Activated naive CD4-positive, alpha-beta T cell treated with anti-CD3 and anti-CD28 coated beads for 36 hours (primary cell): ENCODE data around the gene ZBTB26. TPM values are rescaled to one million over a fixed set of nuclear protein-coding genes. Genes with fewer than 3 reads are reported as not detected.
"Not testable (repeated sequence)": the region's sequence is repeated elsewhere in the genome, so short reads cannot be mapped to it uniquely, and the experiment has no call there.

Experiments used
- CTCF ChIA-PET: fragments of 350-600 bp; sonication (Branson Sonifier 250); formaldehyde crosslinking; loops from one replicate; lab custom pipeline; 2021; ENCODE audit warnings: antibody characterized with exemption; lab: Charles Lee
- DNase-seq: peaks from one replicate; pipeline ENCODE4 v3.0.0-alpha.2; 2020
- H3K27ac Mint-ChIP-seq: one replicate; pipeline ENCODE4 v1.8.0; 2021; ENCODE audit warnings: mild to moderate bottlenecking, mixed read lengths
- H3K27me3 Mint-ChIP-seq: one replicate; pipeline ENCODE4 v1.8.0; 2021; ENCODE audit warnings: low read depth, mixed read lengths
- H3K36me3 Mint-ChIP-seq: one replicate; pipeline ENCODE4 v1.8.0; 2021; ENCODE audit warnings: low read depth, mixed read lengths
- H3K4me1 Mint-ChIP-seq: one replicate; pipeline ENCODE4 v1.8.0; 2021; ENCODE audit warnings: low read depth, mixed read lengths
- H3K4me3 Mint-ChIP-seq: one replicate; pipeline ENCODE4 v1.8.0; 2021; ENCODE audit warnings: mild to moderate bottlenecking, moderate library complexity, mixed read lengths
- H3K9me3 Mint-ChIP-seq: one replicate; pipeline ENCODE4 v1.8.0; 2021; ENCODE audit warnings: mixed read lengths
- intact Hi-C: fragments of 100-400 bp; cut with micrococcal nuclease; formaldehyde crosslinking; loops from one replicate; pipeline ENCODE4 v1.15.1; 2023
- total RNA-seq, 2 experiments: library from RNA; stranded (reverse); gene quantifications; one replicate each; pipeline ENCODE4 v1.2.3, GENCODE V29; 2021

The ZBTB26 gene
- total RNA-seq, 2 experiments from 2014 or later = 5.5 to 5.7 TPM

DNA sequence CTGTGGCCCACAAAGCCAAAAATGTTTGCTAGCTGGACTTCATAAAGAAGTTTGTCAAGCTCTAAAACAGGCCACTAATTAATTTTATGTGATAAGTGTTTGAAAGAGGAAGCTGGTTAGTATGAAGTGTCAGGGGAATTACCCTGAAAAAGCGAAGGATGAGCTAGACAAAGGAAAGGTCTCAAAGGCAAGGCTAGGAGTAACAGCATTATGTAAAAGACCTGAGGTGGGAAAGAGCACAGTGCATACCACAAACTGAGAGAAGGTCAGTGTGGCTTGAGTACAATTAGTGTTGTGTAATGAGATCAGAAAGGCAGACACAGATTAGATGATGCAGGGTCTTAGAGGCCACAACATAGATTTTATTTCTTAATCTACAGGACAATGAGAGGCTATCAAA is 55.8 kb downstream of the ZBTB26 start:
- peaks cover 4% of the 10 kb centered on the region for H3K4me1 Mint-ChIP-seq
- no peaks in the 10 kb centered on the region for H3K27me3 Mint-ChIP-seq
- CTCF ChIA-PET = interaction anchor here (1.2 kb wide), 1 partner anchor 22 kb away, joined by 3 read pairs; no protein-coding TSS in a partner anchor
- DNase-seq = no peak
- H3K9me3 Mint-ChIP-seq = no peaks in the 10 kb centered on the region
- intact Hi-C loops = no loop called here
- H3K36me3 Mint-ChIP-seq = peaks cover 32% of the 10 kb centered on the region
- H3K27ac Mint-ChIP-seq = no peak overlapping the region
- no peak overlapping the region for H3K4me3 Mint-ChIP-seq

DNA sequence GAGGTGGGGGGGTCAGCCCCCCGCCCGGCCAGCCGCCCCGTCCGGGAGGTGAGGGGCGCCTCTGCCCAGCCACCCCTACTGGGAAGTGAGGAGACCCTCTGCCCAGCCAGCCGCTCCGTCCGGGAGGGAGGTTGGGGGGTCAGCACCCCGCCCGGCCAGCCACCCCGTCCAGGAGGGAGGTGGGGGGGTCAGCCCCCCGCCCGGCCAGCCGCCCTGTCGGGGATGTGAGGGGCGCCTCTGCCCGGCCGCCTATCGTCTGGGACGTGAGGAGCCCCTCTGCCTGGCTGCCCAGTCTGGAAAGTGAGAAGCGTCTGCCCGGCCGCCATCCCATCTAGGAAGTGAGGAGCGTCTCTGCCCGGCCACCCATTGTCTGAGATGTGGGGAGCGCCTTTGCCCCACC is 64.0 kb downstream of the ZBTB26 start:
- H3K27ac Mint-ChIP-seq, H3K4me3 Mint-ChIP-seq, H3K4me1 Mint-ChIP-seq, intact Hi-C loops, CTCF ChIA-PET, H3K27me3 Mint-ChIP-seq, DNase-seq, H3K9me3 Mint-ChIP-seq: not testable (repeated sequence)
- peaks cover 20% of the 10 kb centered on the region for H3K36me3 Mint-ChIP-seq

DNA sequence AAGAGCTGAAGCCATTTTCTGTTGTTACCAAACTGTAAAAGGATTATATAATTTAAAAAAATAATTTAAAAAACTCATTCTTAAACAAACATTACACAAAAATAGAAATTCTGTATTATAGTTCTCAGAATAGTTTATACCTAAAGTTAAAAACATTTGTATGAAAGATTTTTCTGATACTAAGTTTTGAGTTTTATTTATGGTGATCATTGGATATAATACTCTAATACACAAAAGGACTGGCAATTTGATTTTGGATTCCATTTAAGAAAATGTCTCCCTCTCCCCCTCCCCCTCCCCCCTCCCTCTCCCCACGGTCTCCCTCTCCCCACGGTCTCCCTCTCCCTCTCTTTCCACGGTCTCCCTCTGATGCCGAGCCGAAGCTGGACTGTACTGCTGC is 65.2 kb downstream of the ZBTB26 start:
- Mint-ChIP-seq H3K4me3 (no peak overlapping the region), H3K9me3 (no peaks in the 10 kb centered on the region), H3K27ac (no peak overlapping the region), H3K36me3 (peaks cover 14% of the 10 kb centered on the region), H3K27me3 (no peaks in the 10 kb centered on the region), H3K4me1 (no peaks in the 10 kb centered on the region)
- CTCF ChIA-PET = no interaction called here
- DNase-seq = no peak
- intact Hi-C loops = no loop called here

Other genes starting within 250 kb of the ZBTB26 start
- not detected for gene OR1L4, start 207.5 kb downstream of the ZBTB26 start, total RNA-seq
- gene OR1L6, start 189.2 kb downstream of the ZBTB26 start, total RNA-seq = not detected
- gene OR5C1, start 142.6 kb downstream of the ZBTB26 start, total RNA-seq = not detected
- gene OR1K1, start 131.4 kb downstream of the ZBTB26 start, total RNA-seq = not detected
- 10 to 100 TPM; 19.5 to 19.6 TPM for gene PDCL, start 102.9 kb downstream of the ZBTB26 start, total RNA-seq
- gene RC3H2, start 26.2 kb downstream of the ZBTB26 start, total RNA-seq = 10 to 100 TPM; 20.2 to 21.3 TPM
- 1 to 10 TPM; 7.7 to 8.0 TPM for gene ZBTB6, start 18.2 kb downstream of the ZBTB26 start, total RNA-seq
- gene RABGAP1, start 9.5 kb upstream of the ZBTB26 start, total RNA-seq = 10 to 100 TPM; 19.7 to 21.3 TPM
- gene GPR21, start 102.2 kb upstream of the ZBTB26 start, total RNA-seq = under 1 TPM; 0.32 to 0.50 TPM